Mesendoderm (in vitro differentiated cells): ENCODE measurements around the gene HOXA10. TPM values are rescaled to one million over a fixed set of nuclear protein-coding genes. Genes with fewer than 3 reads are reported as not detected.

Experiments used
- small RNA-seq: library from polyadenylated mRNA; stranded (forward); fragments of <200 nt; extraction: miRNeasy Mini kit (QIAGEN cat#:217004); gene quantifications from one replicate; pipeline ENCODE3, GENCODE V24; 2013; ENCODE audit not compliant: insufficient read depth

Gene HOXA10

Small RNA genes within 50 kb of the gene (small RNA-seq; reads per million reads assigned to genes)
- gene AC004080.5, result not detected
- gene RF02140, result not detected
- gene RF02141, result not detected
